HG02610 (cell line): ENCODE results near the gene ITLN2.
"Not testable (repeated sequence)": the region's sequence is repeated elsewhere in the genome, so short reads cannot be mapped to it uniquely, and the experiment has no call there.

Experiments used
- ATAC-seq: cut with Tn5 transposase; IDR thresholded peaks from one replicate; pipeline ENCODE4 v1.9.1; 2021; ENCODE audit warnings: mild to moderate bottlenecking, moderate library complexity; ENCODE audit not compliant: unreplicated experiment

ITLN2 gene

DNA sequence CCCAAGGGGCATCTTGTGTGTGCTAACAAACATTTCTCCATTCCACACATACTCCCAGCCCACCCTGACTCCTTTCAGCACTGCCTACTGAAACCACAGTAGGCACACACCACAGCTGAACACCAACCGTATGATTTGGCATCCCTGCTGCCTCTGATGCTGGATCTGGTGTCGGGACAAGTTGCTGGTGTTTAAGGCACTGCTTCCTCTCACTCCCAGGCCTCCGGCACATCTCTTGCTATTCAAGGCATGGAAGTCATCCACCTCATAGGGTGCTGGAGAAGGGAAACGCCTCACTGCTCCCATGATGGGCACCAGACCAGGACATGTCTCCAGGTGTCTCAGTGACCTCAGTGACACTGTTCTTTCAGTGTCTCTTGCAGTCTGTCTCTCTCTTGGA, 2.4 kb upstream of the ITLN2 start:
- ATAC-seq = no peak

GRCh38 chr1:160953030-160953429, 1.6 kb downstream of the ITLN2 start:
- ATAC-seq = no peak

- ATAC-seq = no peak
These were observed 2.5 kb downstream of the ITLN2 start for GRCh38 chr1:160952129-160952510.

DNA sequence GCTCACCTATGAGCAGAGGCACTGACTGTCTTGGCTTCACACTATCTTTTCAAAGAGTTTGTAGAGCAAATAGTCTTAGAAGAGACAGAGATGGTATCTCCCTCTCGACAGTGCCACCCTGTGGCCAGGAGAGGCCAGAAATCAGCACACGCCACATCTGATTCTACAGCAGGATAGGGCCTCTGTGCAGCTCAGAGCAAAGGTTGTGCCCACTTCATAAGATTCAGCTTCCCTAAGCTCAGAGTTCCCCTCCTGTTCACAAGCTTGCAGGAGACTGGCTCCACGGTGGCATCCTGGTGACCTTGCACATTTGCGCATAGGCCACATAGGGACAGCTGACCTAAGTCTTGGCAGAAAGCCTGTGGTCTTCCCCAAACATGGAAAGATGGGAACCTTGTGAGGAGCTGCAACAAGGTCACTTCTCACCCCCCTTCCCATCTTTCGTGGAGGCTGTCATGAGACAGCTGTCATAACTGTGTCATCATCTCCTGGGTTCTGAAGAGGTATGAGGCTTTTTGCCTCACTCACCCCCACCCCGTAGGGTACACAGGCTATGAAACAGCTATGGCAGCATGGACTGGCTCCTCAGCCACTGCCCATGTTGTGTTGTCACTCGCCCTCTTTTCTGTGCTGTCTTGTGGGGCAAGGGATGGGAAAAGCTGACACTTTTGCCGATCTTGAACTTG, 3.0 kb downstream of the ITLN2 start:
- ATAC-seq = peak; percentile 50

DNA sequence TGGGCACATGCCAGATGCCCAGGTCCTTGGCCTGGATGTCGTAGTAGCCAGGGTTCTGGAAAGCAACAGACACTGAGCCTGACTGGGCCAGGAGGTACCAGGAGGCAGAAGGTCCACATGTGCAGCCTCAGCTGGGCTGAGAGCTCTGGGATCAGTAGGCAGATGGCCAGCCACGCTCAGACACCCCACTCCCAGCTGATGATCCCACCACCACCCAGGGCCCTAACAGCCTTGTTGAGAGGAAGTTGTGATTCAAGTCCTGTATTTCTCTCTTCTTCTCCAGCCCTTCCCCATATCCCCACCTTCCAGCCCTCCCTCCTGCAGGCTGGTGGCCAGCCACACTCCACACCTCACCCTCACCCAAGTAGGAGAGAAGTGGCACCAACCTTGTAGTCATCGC, 4.0 kb downstream of the ITLN2 start:
- ATAC-seq = no peak

- no peak for ATAC-seq
These were observed 4.7 kb downstream of the ITLN2 start for GRCh38 chr1:160949881-160950280.

- not testable (repeated sequence) for ATAC-seq
These were observed 5.3 kb downstream of the ITLN2 start for GRCh38 chr1:160949216-160949880.

DNA sequence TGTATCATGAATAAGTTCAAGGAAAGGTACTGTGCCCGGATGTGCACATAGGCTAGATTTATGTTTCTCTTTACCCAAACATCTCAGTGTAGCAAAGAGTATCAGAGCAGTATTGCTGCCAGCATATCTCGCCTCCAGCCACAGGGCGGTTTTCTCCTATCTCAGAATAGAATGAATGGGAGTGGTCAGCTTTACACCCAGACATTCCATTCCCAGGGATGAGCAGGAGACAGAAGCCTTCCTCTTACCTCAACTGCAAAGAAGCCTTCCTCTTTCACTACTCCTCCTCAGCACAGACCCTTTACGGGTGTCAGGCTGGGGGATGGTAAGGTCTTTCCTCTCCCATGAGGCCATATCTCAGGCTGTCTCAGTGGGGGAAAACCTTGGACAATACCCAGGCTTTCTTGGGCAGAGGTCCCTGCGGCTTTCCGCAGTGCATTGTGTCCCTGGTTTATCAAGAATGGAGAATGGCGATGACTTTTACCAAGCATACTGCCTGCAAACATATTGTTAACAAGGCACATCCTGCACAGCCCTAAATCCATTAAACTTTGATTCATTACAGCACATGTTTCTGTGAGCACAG, 7.3 kb downstream of the ITLN2 start:
- ATAC-seq = not testable (repeated sequence)

DNA sequence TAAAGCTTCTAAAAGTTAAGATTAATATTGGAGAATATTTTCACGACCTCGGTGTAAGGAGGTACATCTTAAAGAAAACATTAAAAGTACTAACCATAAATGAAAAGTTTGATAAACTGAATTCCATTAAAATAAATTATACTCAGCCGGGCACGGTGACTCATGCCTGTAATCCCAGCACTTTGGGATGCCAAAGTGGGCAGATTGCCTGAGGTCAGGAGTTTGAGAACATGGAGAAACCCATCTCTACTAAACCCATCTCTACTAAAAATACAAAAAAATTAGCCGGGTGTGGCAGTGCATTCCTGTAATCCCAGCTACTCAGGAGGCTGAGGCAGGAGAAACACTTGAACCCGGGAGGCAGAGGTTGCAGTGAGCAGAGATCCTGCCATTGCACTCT, 8.7 kb downstream of the ITLN2 start:
- not testable (repeated sequence) for ATAC-seq

- no peak for ATAC-seq
These were observed 9.5 kb downstream of the ITLN2 start for GRCh38 chr1:160945079-160945478.

- no peak for ATAC-seq
These were observed 11.7 kb downstream of the ITLN2 start for GRCh38 chr1:160942926-160943325.

GRCh38 chr1:160936666-160937065, 17.9 kb downstream of the ITLN2 start:
- not testable (repeated sequence) for ATAC-seq

- no peak for ATAC-seq
These were observed 18.9 kb downstream of the ITLN2 start for GRCh38 chr1:160935527-160936258.

DNA sequence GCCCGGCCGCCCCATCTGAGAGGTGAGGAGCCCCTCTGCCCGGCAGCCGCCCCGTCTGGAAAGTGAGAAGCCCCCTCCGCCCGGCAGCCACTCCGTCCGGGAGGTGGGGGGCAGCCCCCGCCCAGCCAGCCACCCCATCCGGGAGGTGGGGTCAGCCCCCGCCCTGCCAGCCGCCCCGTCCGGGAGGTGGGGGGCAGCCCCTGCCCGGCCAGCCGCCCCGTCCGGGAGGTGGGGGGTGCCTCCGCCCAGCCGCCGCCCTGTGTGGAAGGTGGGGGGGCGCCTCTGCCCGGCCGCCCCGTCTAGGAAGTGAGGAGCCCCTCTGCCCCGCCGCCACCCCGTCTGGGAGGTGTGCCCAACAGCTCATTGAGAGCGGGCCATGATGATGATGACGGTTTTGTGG, 21.3 kb downstream of the ITLN2 start:
- not testable (repeated sequence) for ATAC-seq

- ATAC-seq = no peak
These were observed 28.9 kb downstream of the ITLN2 start for GRCh38 chr1:160925652-160926244.

GRCh38 chr1:160924791-160925651, 29.6 kb downstream of the ITLN2 start:
- no peak for ATAC-seq

DNA sequence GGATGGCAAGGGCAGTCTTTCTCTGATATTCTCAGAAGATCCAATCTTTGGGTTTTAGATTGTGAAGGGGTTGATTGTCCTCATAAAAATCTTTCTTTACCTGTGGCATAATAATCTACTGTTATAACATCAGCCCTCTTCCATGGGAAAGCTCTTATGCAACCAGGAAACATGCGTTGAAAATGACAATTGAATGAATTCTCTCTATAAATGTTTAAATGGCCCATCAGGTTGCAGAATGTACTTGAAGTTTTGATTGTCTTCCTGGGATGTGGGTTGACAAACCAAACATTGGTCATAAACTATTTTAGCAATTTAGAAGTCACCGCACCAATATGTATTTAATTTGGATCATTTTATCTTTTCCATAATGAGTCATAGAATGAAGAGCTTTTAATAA, 37.9 kb downstream of the ITLN2 start:
- ATAC-seq = no peak

DNA sequence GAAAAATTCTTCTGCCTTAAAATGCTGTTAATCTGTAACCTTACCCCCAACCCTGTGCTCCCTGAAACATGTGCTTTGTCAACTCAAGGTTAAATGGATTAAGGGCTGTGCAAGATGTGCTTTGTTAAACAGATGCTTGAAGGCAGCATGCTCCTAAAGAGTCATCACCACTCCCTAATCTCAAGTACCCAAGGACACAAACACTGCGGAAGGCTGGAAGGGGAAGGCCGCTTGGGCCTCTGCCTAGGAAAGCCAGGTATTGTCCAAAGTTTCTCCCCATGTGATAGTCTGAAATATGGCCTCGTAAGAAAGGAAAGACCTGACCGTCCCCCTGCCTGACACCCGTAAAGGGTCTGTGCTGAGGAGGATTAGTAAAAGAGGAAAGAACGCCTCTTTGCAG, 41.4 kb downstream of the ITLN2 start:
- ATAC-seq = not testable (repeated sequence)

DNA sequence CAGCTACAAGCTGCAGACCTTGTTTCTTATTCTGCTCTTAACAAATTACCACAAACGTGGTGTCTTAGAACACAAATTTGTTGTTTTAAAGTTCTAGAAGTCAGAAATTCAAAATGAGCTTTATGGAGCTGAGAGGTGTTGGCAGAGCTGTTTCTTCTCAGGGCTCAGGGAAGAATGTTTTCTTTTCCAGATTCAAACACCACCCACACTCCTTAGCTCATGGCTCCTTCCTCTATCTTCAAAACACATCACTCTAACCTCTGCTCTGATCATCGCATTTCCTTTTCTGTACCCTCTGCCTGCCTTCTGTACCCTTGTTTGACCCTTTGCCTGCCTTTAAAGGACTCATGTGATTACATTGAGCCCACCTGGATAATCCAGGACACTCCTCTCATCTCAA, 42.7 kb downstream of the ITLN2 start:
- no peak for ATAC-seq

DNA sequence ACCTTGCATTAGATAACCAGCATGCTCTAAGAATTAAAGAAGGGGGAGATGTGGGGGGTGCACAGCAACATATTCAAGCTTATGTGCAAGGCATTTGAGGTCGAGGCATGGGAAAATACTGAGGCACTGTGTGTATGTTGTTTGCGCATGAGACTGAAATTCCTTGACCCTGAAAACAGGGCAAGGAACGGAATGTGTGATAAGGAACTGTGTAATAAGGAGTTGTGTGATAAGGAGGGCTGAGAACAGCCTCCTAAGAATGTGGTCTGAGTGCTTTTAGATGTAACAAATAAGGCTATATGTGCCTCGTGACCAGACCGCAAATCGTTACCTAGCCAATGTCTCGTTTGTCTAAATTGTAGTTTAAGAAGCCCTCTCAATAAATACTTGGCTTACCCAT, 43.2 kb downstream of the ITLN2 start:
- no peak for ATAC-seq
